Cerebellar cortex (tissue), 1 donor: ENCODE measurements around the gene RPS15.

Experiments
- DNase-seq: peaks from one replicate; pipeline ENCODE4 v3.0.0-alpha.2; 2015; ENCODE audit warnings: low spot score

The RPS15 gene

GRCh38 chr19:1438035-1438932, at the start of gene RPS15:
RPS15 (plus strand) TSS chr19:1438396; CDS start chr19:1438426, 30 bp downstream.
- peak; percentile 90 for DNase-seq

GRCh38 chr19:1388637-1389026, 49.6 kb upstream of the RPS15 start:
- no peak for DNase-seq

GRCh38 chr19:1389033-1389940, 48.9 kb upstream of the RPS15 start:
- DNase-seq, result no peak

GRCh38 chr19:1390890-1391423, 47.2 kb upstream of the RPS15 start:
- DNase-seq, result no peak

GRCh38 chr19:1392407-1392806, 45.8 kb upstream of the RPS15 start:
- DNase-seq, result no peak

- no peak for DNase-seq
Measured at GRCh38 chr19:1392939-1393530, 45.2 kb upstream of the RPS15 start.

GRCh38 chr19:1393841-1394240, 44.4 kb upstream of the RPS15 start:
- DNase-seq, result no peak

GRCh38 chr19:1394252-1395193, 43.7 kb upstream of the RPS15 start:
- DNase-seq, result no peak

GRCh38 chr19:1395194-1396018, 42.8 kb upstream of the RPS15 start:
- DNase-seq, result no peak

- DNase-seq, result no peak
Measured at GRCh38 chr19:1396019-1396767, 42.0 kb upstream of the RPS15 start.

GRCh38 chr19:1396768-1397679, 41.2 kb upstream of the RPS15 start:
- no peak for DNase-seq

- no peak for DNase-seq
Measured at GRCh38 chr19:1397838-1398237, 40.4 kb upstream of the RPS15 start.

- no peak for DNase-seq
Measured at GRCh38 chr19:1399079-1399478, 39.1 kb upstream of the RPS15 start.

GRCh38 chr19:1399745-1400144, 38.5 kb upstream of the RPS15 start:
- DNase-seq, result no peak

GRCh38 chr19:1400281-1401137, 37.7 kb upstream of the RPS15 start:
- no peak for DNase-seq

- DNase-seq, result no peak
Measured at GRCh38 chr19:1401138-1401888, 36.9 kb upstream of the RPS15 start, which contains the start of gene GAMT. GAMT (minus strand) TSS chr19:1401542; CDS start chr19:1401476, 66 bp downstream.

GRCh38 chr19:1401889-1402217, 36.3 kb upstream of the RPS15 start:
- no peak for DNase-seq
